Glutamatergic neuron (in vitro differentiated cells): ENCODE results near the gene COX7A1. TPM values are rescaled to one million over a fixed set of nuclear protein-coding genes. Genes with fewer than 3 reads are reported as not detected.

ENCODE experiments used
- DNase-seq: peaks from one replicate; pipeline ENCODE4 v3.0.0; 2022
- H3K27ac Mint-ChIP-seq: one replicate; pipeline ENCODE4 v1.8.0; 2020; ENCODE audit warnings: mild to moderate bottlenecking, mixed read lengths, inconsistent platforms; ENCODE audit not compliant: unreplicated experiment
- H3K27me3 Mint-ChIP-seq: one replicate; pipeline ENCODE4 v1.8.0; 2020; ENCODE audit warnings: mild to moderate bottlenecking, moderate library complexity, mixed read lengths, inconsistent platforms; ENCODE audit not compliant: unreplicated experiment
- H3K36me3 Mint-ChIP-seq: one replicate; pipeline ENCODE4 v1.8.0; 2020; ENCODE audit warnings: mild to moderate bottlenecking, mixed read lengths, inconsistent platforms; ENCODE audit not compliant: unreplicated experiment
- H3K4me1 Mint-ChIP-seq: one replicate; pipeline ENCODE4 v1.8.0; 2020; ENCODE audit warnings: mild to moderate bottlenecking, low read depth, mixed read lengths, inconsistent platforms; ENCODE audit not compliant: unreplicated experiment
- H3K4me3 Mint-ChIP-seq: one replicate; pipeline ENCODE4 v1.8.0; 2020; ENCODE audit warnings: mild to moderate bottlenecking, mixed read lengths, inconsistent platforms; ENCODE audit not compliant: unreplicated experiment
- H3K9me3 Mint-ChIP-seq: one replicate; pipeline ENCODE4 v1.8.0; 2020; ENCODE audit warnings: mild to moderate bottlenecking, moderate library complexity, mixed read lengths, inconsistent platforms; ENCODE audit not compliant: unreplicated experiment
- CTCF ChIP-seq: fragments of 200-600 bp; sonication (generic); IDR thresholded peaks from one replicate; pipeline ENCODE4 v1.5.0; 2021; ENCODE audit not compliant: partially characterized antibody, unreplicated experiment
- total RNA-seq: library from RNA; stranded (reverse); fragmentation: NEBNext Ultra II Directional; extraction: Animal tissue kit (Norgen Biotek cat#: 25700); gene quantifications from one replicate; pipeline ENCODE4 v1.2.1, GENCODE V29; 2021; ENCODE audit not compliant: unreplicated experiment

Gene COX7A1
- total RNA-seq, 1 donor from 2014 or later = 62.3 TPM

- H3K4me3 Mint-ChIP-seq = no peak overlapping the region
- DNase-seq = no peak
- TF ChIP-seq CTCF = no peak
Measured at GRCh38 chr19:36125557-36125956, 26.7 kb downstream of the COX7A1 start.

GRCh38 chr19:36121486-36122124, 30.6 kb downstream of the COX7A1 start:
- no peak for TF ChIP-seq CTCF
- Mint-ChIP-seq H3K27ac (peak overlapping the region; percentile 55), H3K4me1 (peaks cover 10% of the 10 kb centered on the region), H3K36me3 (peaks cover 5% of the 10 kb centered on the region), H3K27me3 (peaks cover 7% of the 10 kb centered on the region), H3K9me3 (peaks cover 15% of the 10 kb centered on the region), H3K4me3 (no peak overlapping the region)
- no peak for DNase-seq

More at GRCh38 chr19:36125557-36125956, 26.7 kb downstream of the COX7A1 start:
- Mint-ChIP-seq H3K27ac (no peak overlapping the region), H3K9me3 (peaks cover 6% of the 10 kb centered on the region), H3K36me3 (no peaks in the 10 kb centered on the region), H3K27me3 (no peaks in the 10 kb centered on the region), H3K4me1 (no peaks in the 10 kb centered on the region)

GRCh38 chr19:36120984-36121358, 31.3 kb downstream of the COX7A1 start:
- Mint-ChIP-seq H3K36me3 (peaks cover 5% of the 10 kb centered on the region), H3K9me3 (peaks cover 15% of the 10 kb centered on the region), H3K27me3 (peaks cover 7% of the 10 kb centered on the region), H3K27ac (no peak overlapping the region), H3K4me3 (no peak overlapping the region), H3K4me1 (peaks cover 11% of the 10 kb centered on the region)
- no peak for TF ChIP-seq CTCF
- no peak for DNase-seq

GRCh38 chr19:36120092-36120983, 31.9 kb downstream of the COX7A1 start:
- Mint-ChIP-seq H3K27me3 (peaks cover 7% of the 10 kb centered on the region), H3K4me1 (peaks cover 11% of the 10 kb centered on the region), H3K4me3 (peak overlapping the region; percentile 63), H3K9me3 (peaks cover 15% of the 10 kb centered on the region), H3K36me3 (peaks cover 5% of the 10 kb centered on the region), H3K27ac (peak overlapping the region; percentile 83)
- no peak for TF ChIP-seq CTCF
- DNase-seq = no peak

GRCh38 chr19:36116344-36116637, 36.0 kb downstream of the COX7A1 start:
- no peak for DNase-seq
- Mint-ChIP-seq H3K36me3 (peaks cover 5% of the 10 kb centered on the region), H3K4me3 (peak overlapping the region; percentile 98), H3K4me1 (peaks cover 24% of the 10 kb centered on the region), H3K27ac (peak overlapping the region; percentile 72), H3K9me3 (peaks cover 26% of the 10 kb centered on the region), H3K27me3 (peaks cover 21% of the 10 kb centered on the region)
- no peak for TF ChIP-seq CTCF
